Lower lobe of right lung (tissue), 2 donors: ENCODE results near the gene YARS1. TPM values are rescaled to one million over a fixed set of nuclear protein-coding genes. Genes with fewer than 3 reads are reported as not detected.

Experiments used
- ATAC-seq, 2 donors: fragments of 200-7000 bp; cut with Tn5 transposase; one replicate each; pipeline ENCODE4 v1.9.1; 2020 to 2022; ENCODE audit warnings: mild to moderate bottlenecking in 2 of 2, moderate library complexity in 2 of 2
- DNase-seq: peaks from one replicate; pipeline ENCODE4 v3.0.0-alpha.2; 2020
- H3K27ac ChIP-seq: fragments of 200-600 bp; one replicate; pipeline ENCODE4 v1.8.0; 2022
- H3K27me3 ChIP-seq: fragments of 200-600 bp; one replicate; pipeline ENCODE4 v1.8.0; 2022; ENCODE audit warnings: low read depth
- H3K36me3 ChIP-seq: fragments of 200-600 bp; one replicate; pipeline ENCODE4 v1.8.0; 2022; ENCODE audit warnings: mild to moderate bottlenecking
- H3K4me1 ChIP-seq: fragments of 200-600 bp; one replicate; pipeline ENCODE4 v1.8.0; 2022
- H3K4me3 ChIP-seq: fragments of 200-600 bp; one replicate; pipeline ENCODE4 v1.8.0; 2022; ENCODE audit warnings: mild to moderate bottlenecking
- H3K9me3 ChIP-seq: fragments of 200-600 bp; one replicate; pipeline ENCODE4 v1.8.0; 2022
- intact Hi-C: fragments of 100-400 bp; cut with DNase I; formaldehyde crosslinking; loops from one replicate; pipeline ENCODE4 v1.11.0; 2022
- total RNA-seq: library from RNA; stranded (reverse); fragmentation: NEBNext Ultra II Directional; extraction: Animal tissue kit (Norgen Biotek cat#: 25700); gene quantifications from one replicate; pipeline ENCODE4 v1.2.1, GENCODE V29; 2021
- TF ChIP-seq, protein P1 (sequence below): fragments of 200-600 bp; IDR thresholded peaks from one replicate; pipeline ENCODE4 v1.8.0; 2022; ENCODE audit warnings: antibody characterized with exemption, mild to moderate bottlenecking
- donor health status: DM: no; HTN: yes; CAD: no; lungs with severe emphysema.

The YARS1 gene
- total RNA-seq, 1 donor from 2014 or later: 96.7 TPM

DNA sequence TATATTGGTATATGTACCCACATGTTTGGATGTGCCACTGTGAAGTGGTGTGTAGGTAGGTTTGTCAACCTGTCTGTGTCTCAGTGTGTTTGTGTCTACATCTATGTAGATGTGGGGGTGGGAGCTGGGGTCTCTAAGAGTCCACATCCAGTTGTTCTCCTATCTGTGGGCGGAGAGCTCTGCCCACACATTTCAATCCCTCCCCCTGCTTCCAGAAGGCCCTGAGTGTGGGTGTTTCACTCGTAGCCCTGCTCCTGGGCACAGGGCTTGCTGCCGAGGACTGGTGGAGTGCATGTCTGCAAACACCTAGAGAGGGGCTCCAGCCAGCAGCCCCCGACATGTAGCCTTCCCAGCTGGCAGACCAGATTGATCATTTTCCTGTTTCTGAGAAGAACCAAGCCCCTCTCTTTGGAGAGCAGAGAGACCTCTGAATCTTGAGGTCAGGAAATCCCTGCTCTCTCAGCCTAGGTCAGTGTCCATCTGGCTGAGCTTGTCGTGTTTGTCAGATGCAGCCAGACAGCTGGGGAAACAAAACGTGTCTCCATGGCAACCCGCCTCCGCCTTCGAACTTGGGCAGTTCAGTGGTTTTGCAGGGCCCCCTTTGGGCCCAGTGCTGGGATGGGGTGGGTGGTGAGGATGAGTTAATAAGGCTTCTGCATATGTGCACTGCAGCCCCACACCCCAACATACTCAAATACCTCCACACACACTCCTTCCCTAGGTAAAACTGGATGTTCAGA, 83.4 kb downstream of the YARS1 start:
- Histone ChIP-seq H3K4me1 (no peaks in the 10 kb centered on the region), H3K4me3 (no peak overlapping the region), H3K9me3 (no peaks in the 10 kb centered on the region), H3K27ac (no peak overlapping the region), H3K36me3 (no peaks in the 10 kb centered on the region), H3K27me3 (no peaks in the 10 kb centered on the region)
- DNase-seq: no peak
- intact Hi-C loops: no loop called here
- TF ChIP-seq, protein P1, sequence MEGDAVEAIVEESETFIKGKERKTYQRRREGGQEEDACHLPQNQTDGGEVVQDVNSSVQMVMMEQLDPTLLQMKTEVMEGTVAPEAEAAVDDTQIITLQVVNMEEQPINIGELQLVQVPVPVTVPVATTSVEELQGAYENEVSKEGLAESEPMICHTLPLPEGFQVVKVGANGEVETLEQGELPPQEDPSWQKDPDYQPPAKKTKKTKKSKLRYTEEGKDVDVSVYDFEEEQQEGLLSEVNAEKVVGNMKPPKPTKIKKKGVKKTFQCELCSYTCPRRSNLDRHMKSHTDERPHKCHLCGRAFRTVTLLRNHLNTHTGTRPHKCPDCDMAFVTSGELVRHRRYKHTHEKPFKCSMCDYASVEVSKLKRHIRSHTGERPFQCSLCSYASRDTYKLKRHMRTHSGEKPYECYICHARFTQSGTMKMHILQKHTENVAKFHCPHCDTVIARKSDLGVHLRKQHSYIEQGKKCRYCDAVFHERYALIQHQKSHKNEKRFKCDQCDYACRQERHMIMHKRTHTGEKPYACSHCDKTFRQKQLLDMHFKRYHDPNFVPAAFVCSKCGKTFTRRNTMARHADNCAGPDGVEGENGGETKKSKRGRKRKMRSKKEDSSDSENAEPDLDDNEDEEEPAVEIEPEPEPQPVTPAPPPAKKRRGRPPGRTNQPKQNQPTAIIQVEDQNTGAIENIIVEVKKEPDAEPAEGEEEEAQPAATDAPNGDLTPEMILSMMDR: no peak
- peak; percentile 34 to 37 for ATAC-seq

DNA sequence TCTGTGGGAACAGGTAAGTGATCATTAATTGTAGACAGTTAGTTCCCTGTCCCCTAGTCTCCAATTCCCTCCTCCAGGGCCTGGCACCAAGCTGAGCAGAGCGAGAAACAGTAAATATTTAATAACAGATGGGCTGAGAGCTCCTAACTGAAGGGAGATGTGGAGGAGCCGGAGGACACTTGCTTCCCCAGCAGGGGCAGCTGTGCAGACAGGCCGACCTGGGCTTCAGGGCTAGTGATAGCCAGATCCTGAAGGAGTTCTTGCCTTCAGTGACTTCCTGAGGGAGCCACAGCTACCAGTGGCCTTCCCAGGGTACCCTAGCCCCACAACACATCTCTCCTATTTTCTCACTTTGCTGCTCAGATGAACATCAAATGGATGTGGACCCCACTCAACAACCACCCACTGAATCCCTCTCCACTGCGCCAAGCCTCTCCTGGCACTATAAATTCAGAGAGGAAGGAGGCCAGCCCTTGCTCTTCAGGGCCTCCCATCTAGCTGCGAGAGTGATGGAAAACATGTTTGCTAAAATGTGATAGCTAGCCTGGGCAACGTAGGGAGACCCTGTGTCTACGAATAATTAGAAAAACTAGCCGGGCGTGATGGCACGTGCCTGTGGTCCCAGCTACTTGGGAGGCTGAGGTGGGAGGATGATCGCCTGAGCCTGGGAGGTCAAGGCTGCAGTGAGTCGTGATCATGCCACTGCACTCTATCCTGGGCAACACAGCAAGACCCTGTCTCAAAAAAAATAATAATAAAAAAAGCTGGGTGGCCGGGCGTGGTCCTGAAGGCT, 87.7 kb downstream of the YARS1 start:
- H3K36me3 ChIP-seq: no peaks in the 10 kb centered on the region
- ATAC-seq: no peak
- intact Hi-C loops: no loop called here

DNA sequence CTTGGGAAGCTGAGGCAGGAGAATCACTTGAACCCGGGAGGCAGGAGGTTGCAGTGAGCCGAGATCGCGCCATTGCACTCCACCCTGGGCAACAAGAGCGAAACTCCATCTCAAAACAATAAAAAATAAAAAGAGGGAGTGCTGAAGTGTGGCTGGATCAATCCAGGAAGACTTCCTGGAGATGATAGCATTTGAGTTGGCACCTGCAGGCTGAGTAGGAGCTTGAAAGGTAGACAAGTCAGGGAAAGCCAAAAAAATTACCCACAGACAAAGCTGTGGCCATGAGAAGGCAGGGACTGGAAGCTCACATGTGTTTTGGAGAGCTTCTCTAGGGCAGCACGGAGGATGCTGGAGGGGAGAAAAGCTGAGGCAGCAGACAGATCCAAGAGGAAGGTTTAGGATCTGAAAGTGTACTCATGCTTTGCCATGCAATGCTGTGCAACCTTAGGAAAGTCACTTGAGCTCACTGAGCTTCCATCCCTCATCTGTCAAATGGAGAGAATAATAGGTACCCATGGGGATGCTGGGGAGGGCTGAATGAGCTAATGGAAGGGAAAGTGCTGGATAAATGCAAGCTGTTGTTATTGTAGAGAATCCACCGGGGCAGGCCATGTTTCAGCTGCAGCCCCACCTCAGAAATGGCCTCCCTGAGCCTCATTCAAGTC, 88.6 kb downstream of the YARS1 start:
- H3K4me3 ChIP-seq: no peak overlapping the region
- intact Hi-C loops: no loop called here

More for the DNA sequence above, 87.7 kb downstream of the YARS1 start:
- H3K9me3 ChIP-seq: no peaks in the 10 kb centered on the region
- no peak overlapping the region for H3K27ac ChIP-seq
- TF ChIP-seq, protein P1: no peak
- H3K4me3 ChIP-seq: no peak overlapping the region
- DNase-seq: no peak
- H3K27me3 ChIP-seq: no peaks in the 10 kb centered on the region
- H3K4me1 ChIP-seq: peaks cover 12% of the 10 kb centered on the region

GRCh38 chr1:32727876-32728275, 89.3 kb downstream of the YARS1 start:
- intact Hi-C loops: no loop called here
- TF ChIP-seq, protein P1: no peak
- ATAC-seq: no peak
- Histone ChIP-seq H3K4me1 (peaks cover 12% of the 10 kb centered on the region), H3K27ac (no peak overlapping the region), H3K9me3 (no peaks in the 10 kb centered on the region), H3K27me3 (no peaks in the 10 kb centered on the region), H3K4me3 (no peak overlapping the region), H3K36me3 (no peaks in the 10 kb centered on the region)
- no peak for DNase-seq

More for the DNA sequence above, 88.6 kb downstream of the YARS1 start:
- TF ChIP-seq, protein P1: no peak
- Histone ChIP-seq H3K4me1 (peaks cover 12% of the 10 kb centered on the region), H3K27me3 (no peaks in the 10 kb centered on the region), H3K27ac (no peak overlapping the region), H3K36me3 (no peaks in the 10 kb centered on the region), H3K9me3 (no peaks in the 10 kb centered on the region)
- ATAC-seq (no peak), DNase-seq (no peak)

GRCh38 chr1:32725615-32725982, 91.6 kb downstream of the YARS1 start:
- Histone ChIP-seq H3K4me1 (peaks cover 12% of the 10 kb centered on the region), H3K36me3 (no peaks in the 10 kb centered on the region), H3K4me3 (no peak overlapping the region), H3K27ac (no peak overlapping the region), H3K27me3 (no peaks in the 10 kb centered on the region), H3K9me3 (no peaks in the 10 kb centered on the region)
- peak in 1 of 2 donors; percentile 8 for ATAC-seq
- intact Hi-C loops: no loop called here
- no peak for DNase-seq
- TF ChIP-seq, protein P1: no peak

Other genes with a start within 250 kb of the YARS1 start
- gene ZBTB8OS, start 166.8 kb downstream of the YARS1 start, total RNA-seq: 55.9 TPM
- gene RBBP4, start 166.2 kb downstream of the YARS1 start, total RNA-seq: 155 TPM
- gene SYNC, start 114.6 kb downstream of the YARS1 start, total RNA-seq: 14.5 TPM
- gene S100PBP, start 295 bp upstream of the YARS1 start, total RNA-seq: 37.5 TPM
- 0.65 TPM for gene FNDC5, start 53.6 kb upstream of the YARS1 start, total RNA-seq
- gene HPCA, start 69.1 kb upstream of the YARS1 start, total RNA-seq: not detected
- 44.0 TPM for gene TMEM54, start 84.0 kb upstream of the YARS1 start, total RNA-seq
- gene RNF19B, start 147.5 kb upstream of the YARS1 start, total RNA-seq: 27.9 TPM
- 103 TPM for gene AK2, start 219.5 kb upstream of the YARS1 start, total RNA-seq